ENCODE results near the gene PLPP2.

- TF ChIP-seq, protein P1, sequence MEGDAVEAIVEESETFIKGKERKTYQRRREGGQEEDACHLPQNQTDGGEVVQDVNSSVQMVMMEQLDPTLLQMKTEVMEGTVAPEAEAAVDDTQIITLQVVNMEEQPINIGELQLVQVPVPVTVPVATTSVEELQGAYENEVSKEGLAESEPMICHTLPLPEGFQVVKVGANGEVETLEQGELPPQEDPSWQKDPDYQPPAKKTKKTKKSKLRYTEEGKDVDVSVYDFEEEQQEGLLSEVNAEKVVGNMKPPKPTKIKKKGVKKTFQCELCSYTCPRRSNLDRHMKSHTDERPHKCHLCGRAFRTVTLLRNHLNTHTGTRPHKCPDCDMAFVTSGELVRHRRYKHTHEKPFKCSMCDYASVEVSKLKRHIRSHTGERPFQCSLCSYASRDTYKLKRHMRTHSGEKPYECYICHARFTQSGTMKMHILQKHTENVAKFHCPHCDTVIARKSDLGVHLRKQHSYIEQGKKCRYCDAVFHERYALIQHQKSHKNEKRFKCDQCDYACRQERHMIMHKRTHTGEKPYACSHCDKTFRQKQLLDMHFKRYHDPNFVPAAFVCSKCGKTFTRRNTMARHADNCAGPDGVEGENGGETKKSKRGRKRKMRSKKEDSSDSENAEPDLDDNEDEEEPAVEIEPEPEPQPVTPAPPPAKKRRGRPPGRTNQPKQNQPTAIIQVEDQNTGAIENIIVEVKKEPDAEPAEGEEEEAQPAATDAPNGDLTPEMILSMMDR (IDR thresholded peaks at IDR 0.05): no peak
- TF ChIP-seq POLR2A (IDR thresholded peaks at IDR 0.05) (no peak), POLR2AphosphoS5 (IDR thresholded peaks at IDR 0.05) (no peak)
Measured at GRCh38 chr19:279231-279630, 12.0 kb downstream of the PLPP2 start.

Measured in prostate gland (tissue), 2 donors.